IMR-90 (cell line): ENCODE data around the gene PLA2G4E. TPM values are rescaled to one million over a fixed set of nuclear protein-coding genes. Genes with fewer than 3 reads are reported as not detected.

Experiments used
- ATAC-seq: fragments of 200-7000 bp; cut with Tn5 transposase; 2 replicates; pipeline ENCODE4 v1.9.1; 2020; ENCODE audit warnings: low read depth, mild to moderate bottlenecking, moderate library complexity
- BruUV-seq: library from RNA; stranded (reverse); fragments of 400-500 nt; replicated peaks from 2 replicates; lab custom pipeline; 2021; lab: Mats Ljungman, UMichigan
- CTCF ChIA-PET: fragments of 300-600 bp; formaldehyde crosslinking; extraction: SDS; loops from one replicate; lab custom pipeline; 2021; ENCODE audit warnings: antibody characterized with exemption; lab: Yijun Ruan, JAX
- POLR2A ChIA-PET: fragments of 300-600 bp; sonication (Branson Sonifier 250); formaldehyde crosslinking; loops from one replicate; lab custom pipeline; 2022; ENCODE audit warnings: antibody characterized with exemption; ENCODE audit not compliant: unreplicated experiment; lab: Charles Lee
- DNase-seq: peaks from one replicate; pipeline ENCODE4 v3.0.0; 2013
- H2AFZ ChIP-seq: replicated peaks from 2 replicates; pipeline ENCODE3; 2013; ENCODE audit warnings: low read length, mild to moderate bottlenecking; ENCODE audit not compliant: poor library complexity
- H2AK5ac ChIP-seq: 2 replicates; pipeline ENCODE4 v1.6.1; 2013; ENCODE audit warnings: low read depth, low read length, inconsistent platforms
- H2AK9ac ChIP-seq: replicated peaks from 2 replicates; pipeline ENCODE3; 2013; ENCODE audit warnings: mild to moderate bottlenecking, low read depth, low read length, moderate library complexity; ENCODE audit not compliant: poor library complexity
- H2BK120ac ChIP-seq: 2 replicates; pipeline ENCODE4 v1.6.1; 2013; ENCODE audit warnings: low read depth, low read length, inconsistent platforms
- H2BK15ac ChIP-seq: 3 replicates; pipeline ENCODE4 v1.6.1; 2013; ENCODE audit warnings: low read depth, low read length, inconsistent platforms
- H2BK20ac ChIP-seq: 2 replicates; pipeline ENCODE4 v1.6.1; 2013; ENCODE audit warnings: low read depth, mild to moderate bottlenecking, inconsistent platforms, low read length, moderate library complexity
- H2BK5ac ChIP-seq: 2 replicates; pipeline ENCODE4 v1.6.1; 2013; ENCODE audit warnings: mild to moderate bottlenecking, low read depth, low read length, inconsistent platforms; ENCODE audit not compliant: poor library complexity, severe bottlenecking
- H3K14ac ChIP-seq: replicated peaks from 2 replicates; pipeline ENCODE4 v1.6.1; 2013; ENCODE audit warnings: low read depth, low read length, inconsistent platforms
- H3K18ac ChIP-seq: 2 replicates; pipeline ENCODE4 v1.6.1; 2013; ENCODE audit warnings: low read depth, low read length, control low read depth
- H3K23ac ChIP-seq: 2 replicates; pipeline ENCODE4 v1.6.1; 2013; ENCODE audit warnings: low read depth, low read length, inconsistent platforms
- H3K27ac ChIP-seq: 2 replicates; pipeline ENCODE4 v1.5.1; 2013; ENCODE audit warnings: mild to moderate bottlenecking, control low read depth, low read length; ENCODE audit not compliant: insufficient read depth
- H3K27me3 ChIP-seq: 2 replicates; pipeline ENCODE4 v1.6.1; 2013; ENCODE audit warnings: low read length; ENCODE audit not compliant: control insufficient read depth, insufficient read depth
- H3K36me3 ChIP-seq: 2 replicates; pipeline ENCODE4 v1.6.1; 2013; ENCODE audit warnings: low read length, mixed read lengths; ENCODE audit not compliant: control insufficient read depth, insufficient read depth
- H3K4ac ChIP-seq: 2 replicates; pipeline ENCODE4 v1.6.1; 2013; ENCODE audit warnings: low read depth, low read length, inconsistent platforms
- H3K4me1 ChIP-seq: 2 replicates; pipeline ENCODE4 v1.6.1; 2013; ENCODE audit warnings: low read length, mixed read lengths; ENCODE audit not compliant: control insufficient read depth, insufficient read depth
- H3K4me2 ChIP-seq: 2 replicates; pipeline ENCODE4 v1.6.1; 2013; ENCODE audit warnings: low read depth, mild to moderate bottlenecking, control low read depth, low read length, moderate library complexity
- H3K4me3 ChIP-seq: 2 replicates; pipeline ENCODE4 v1.5.1; 2013; ENCODE audit warnings: low read depth, mild to moderate bottlenecking, control low read depth, low read length, moderate library complexity; ENCODE audit not compliant: insufficient read depth
- H3K56ac ChIP-seq: 2 replicates; pipeline ENCODE4 v1.6.1; 2013; ENCODE audit warnings: low read length, inconsistent platforms; ENCODE audit not compliant: insufficient read depth; ENCODE audit errors: extremely low read depth
- H3K79me1 ChIP-seq, 2 experiments: 2 replicates each; pipeline ENCODE4 v1.6.1; 2013; ENCODE audit warnings: low read length in 2 of 2, inconsistent platforms in 1 of 2, low read depth in 1 of 2
- H3K9ac ChIP-seq: 2 replicates; pipeline ENCODE4 v1.6.1; 2013; ENCODE audit warnings: low read depth, low read length, control low read depth
- H3K9me1 ChIP-seq: 2 replicates; pipeline ENCODE4 v1.6.1; 2013; ENCODE audit warnings: low read length, inconsistent platforms; ENCODE audit not compliant: insufficient read depth
- H3K9me3 ChIP-seq: 2 replicates; pipeline ENCODE4 v1.6.1; 2013; ENCODE audit warnings: low read length; ENCODE audit not compliant: control insufficient read depth, insufficient read depth
- H4K20me1 ChIP-seq: 2 replicates; pipeline ENCODE4 v1.6.1; 2013; ENCODE audit warnings: low read length, inconsistent platforms; ENCODE audit not compliant: insufficient read depth
- H4K5ac ChIP-seq: 2 replicates; pipeline ENCODE4 v1.6.1; 2013; ENCODE audit warnings: mild to moderate bottlenecking, low read depth, low read length, control low read depth
- H4K8ac ChIP-seq, 2 experiments: 2 replicates each; pipeline ENCODE4 v1.6.1; 2013; ENCODE audit warnings: low read depth in 2 of 2, low read length in 2 of 2, control low read depth in 1 of 2, inconsistent platforms in 1 of 2
- H4K91ac ChIP-seq: 2 replicates; pipeline ENCODE4 v1.6.1; 2013; ENCODE audit warnings: low read depth, low read length, inconsistent platforms; ENCODE audit not compliant: insufficient read depth
- BHLHE40 ChIP-seq: fragments of 150-350 bp; IDR thresholded peaks from 2 replicates; pipeline ENCODE4 v1.6.1; 2016; ENCODE audit warnings: mild to moderate bottlenecking, low read depth, low read length
- CEBPB ChIP-seq: IDR thresholded peaks from 2 replicates; pipeline ENCODE4 v1.6.1; 2012; ENCODE audit warnings: low read depth, low read length, improper control_type of control experiment
- CHD1 ChIP-seq: IDR thresholded peaks from 2 replicates; pipeline ENCODE4 v1.6.1; 2012; ENCODE audit warnings: low read depth, low read length, improper control_type of control experiment
- ELK1 ChIP-seq: fragments of 150-350 bp; IDR thresholded peaks from 2 replicates; pipeline ENCODE4 v1.6.1; 2016; ENCODE audit warnings: low read depth, mild to moderate bottlenecking, low read length, moderate library complexity, borderline replicate concordance
- FOS ChIP-seq: fragments of 150-350 bp; IDR thresholded peaks from 2 replicates; pipeline ENCODE4 v1.6.1; 2016; ENCODE audit warnings: low read depth, low read length
- MAFK ChIP-seq: IDR thresholded peaks from 2 replicates; pipeline ENCODE4 v1.6.1; 2012; ENCODE audit warnings: low read depth, low read length, improper control_type of control experiment
- MAZ ChIP-seq: IDR thresholded peaks from 2 replicates; pipeline ENCODE4 v1.6.1; 2012; ENCODE audit warnings: low read depth, mild to moderate bottlenecking, low read length, improper control_type of control experiment, moderate library complexity, borderline replicate concordance
- MXI1 ChIP-seq: IDR thresholded peaks from 2 replicates; pipeline ENCODE4 v1.6.1; 2012; ENCODE audit warnings: low read depth, mild to moderate bottlenecking, low read length, moderate library complexity, borderline replicate concordance
- NFE2L2 ChIP-seq: fragments of 150-350 bp; IDR thresholded peaks from 2 replicates; pipeline ENCODE4 v1.6.1; 2016; ENCODE audit warnings: low read depth, mild to moderate bottlenecking, low read length
- POLR2A ChIP-seq: IDR thresholded peaks from 2 replicates; pipeline ENCODE4 v1.6.1; 2012; ENCODE audit warnings: mild to moderate bottlenecking, low read depth, low read length
- RAD21 ChIP-seq: IDR thresholded peaks from 2 replicates; pipeline ENCODE4 v1.6.1; 2012; ENCODE audit warnings: low read length, improper control_type of control experiment
- RCOR1 ChIP-seq: IDR thresholded peaks from 2 replicates; pipeline ENCODE4 v1.6.1; 2012; ENCODE audit warnings: mild to moderate bottlenecking, low read length, improper control_type of control experiment; ENCODE audit not compliant: insufficient replicate concordance
- RFX5 ChIP-seq: IDR thresholded peaks from 2 replicates; pipeline ENCODE4 v1.8.0; 2012; ENCODE audit warnings: low read depth, mild to moderate bottlenecking, low read length, moderate library complexity
- SMC3 ChIP-seq: fragments of 150-350 bp; IDR thresholded peaks from 2 replicates; pipeline ENCODE4 v1.6.1; 2016; ENCODE audit warnings: low read depth, mild to moderate bottlenecking, antibody characterized with exemption, low read length, moderate library complexity
- USF2 ChIP-seq: fragments of 150-350 bp; IDR thresholded peaks from 2 replicates; pipeline ENCODE4 v1.6.1; 2017; ENCODE audit warnings: mild to moderate bottlenecking, antibody characterized with exemption, low read length, low read depth
- WGBS, 2 experiments: methylation state at CpG; one replicate each; pipeline versions ENCODE4 v1.1.5 to v1.1.7; 2013; ENCODE audit warnings: missing lambda C conversion rate in 2 of 2; ENCODE audit not compliant: insufficient read length in 1 of 2; ENCODE audit errors: extremely low coverage in 2 of 2; 5-methylcytosine and 5-hydroxymethylcytosine counted together
- dilution Hi-C: fragments of 300-500 bp; cut with HindIII; formaldehyde crosslinking; loops from one replicate; pipeline ENCODE4 v1.14.3; 2018; ENCODE audit warnings: low sequenced_read_pairs; ENCODE audit not compliant: unreplicated experiment
- in situ Hi-C: fragments of 300-500 bp; cut with MboI; formaldehyde crosslinking; loops from 3 replicates; pipeline ENCODE4 v1.14.3; 2019; ENCODE audit warnings: low sequenced_read_pairs, inconsistent platforms, mixed read lengths
- intact Hi-C: fragments of 100-400 bp; cut with micrococcal nuclease; formaldehyde crosslinking; loops from 2 replicates; pipeline ENCODE4 v1.10.0; 2022
- polyA plus RNA-seq, 3 experiments: library from polyadenylated mRNA; depleted of rRNA; stranded (reverse); fragments of >200 nt; gene quantifications; 2 replicates each; pipeline ENCODE4 v1.2.3, GENCODE V29; 2012; ENCODE audit warnings: low replicate concordance in 1 of 3
- total RNA-seq: library from RNA; depleted of rRNA; stranded (reverse); fragments of >200 nt; gene quantifications from 2 replicates; pipeline ENCODE4 v1.2.3, GENCODE V29; 2012

PLA2G4E gene
- total and polyA plus RNA-seq, 2 of the 4 experiments (the other 2 are of a cell fraction): not detected

- Histone ChIP-seq H3K14ac (no peak overlapping the region), H4K5ac (no peak overlapping the region), H2BK5ac (no peak overlapping the region), H2AFZ (no peak overlapping the region), H3K18ac (no peak overlapping the region), H4K20me1 (peaks cover 8% of the 10 kb centered on the region; the same call in 1 of the 2 replicates), H3K27me3 (peaks cover 10% of the 10 kb centered on the region), H3K4me1 (no peaks in the 10 kb centered on the region), H4K8ac (no peak overlapping the region), H3K27ac (no peak overlapping the region), H2BK20ac (no peak overlapping the region), H2AK5ac (no peak overlapping the region), H2AK9ac (no peak overlapping the region), H2BK120ac (no peak overlapping the region), H2BK15ac (no peak overlapping the region), H3K56ac (no peak overlapping the region), H3K9me1 (peaks cover under 1% of the 10 kb centered on the region), H3K36me3 (no peaks in the 10 kb centered on the region), H3K4me2 (no peak overlapping the region), H3K23ac (no peak overlapping the region), H4K91ac (no peak overlapping the region), H3K9ac (no peak overlapping the region), H3K9me3 (no peaks in the 10 kb centered on the region), H3K4ac (no peak overlapping the region), H3K79me1 (peaks cover 9 to 18% of the 10 kb centered on the region in 2 experiments), H3K4me3 (no peak overlapping the region)
- no CpG with 5 or more reads among the region's 2 CpGs for WGBS, 2 experiments
- dilution Hi-C loops (no loop called here), intact Hi-C loops (no loop called here), in situ Hi-C loops (no loop called here)
- DNase-seq (no peak), ATAC-seq (no peak)
- no peak for TF ChIP-seq SMC3
- no peak for TF ChIP-seq RCOR1
- no peak for TF ChIP-seq MAZ
- TF ChIP-seq BHLHE40: no peak
- no peak for TF ChIP-seq USF2
- TF ChIP-seq RAD21: no peak
- no peak for TF ChIP-seq CEBPB
- TF ChIP-seq MAFK: no peak
- TF ChIP-seq POLR2A: no peak
- no peak for TF ChIP-seq CHD1
- no peak for TF ChIP-seq NFE2L2
- no peak for TF ChIP-seq FOS
- TF ChIP-seq MXI1: no peak
- no peak for TF ChIP-seq ELK1
- TF ChIP-seq RFX5: no peak
- ChIA-PET CTCF (no interaction called here), POLR2A (no interaction called here)
- BruUV-seq: no TSS peak
Observed at GRCh38 chr15:41975669-41976068, 45.2 kb downstream of the PLA2G4E start.
